Neuron (in vitro differentiated cells): ENCODE data around the gene SLCO4C1.

Experiments used
- H2AFZ ChIP-seq: one replicate; pipeline ENCODE4 v1.6.1; 2013; ENCODE audit warnings: low read depth, mild to moderate bottlenecking, inconsistent platforms, low read length, moderate library complexity
- H3K27me3 ChIP-seq: one replicate; pipeline ENCODE4 v1.6.1; 2013; ENCODE audit warnings: low read length; ENCODE audit not compliant: insufficient read depth
- H3K36me3 ChIP-seq: one replicate; pipeline ENCODE4 v1.6.1; 2013; ENCODE audit warnings: low read length; ENCODE audit not compliant: insufficient read depth
- H3K4me1 ChIP-seq: one replicate; pipeline ENCODE4 v1.6.1; 2013; ENCODE audit warnings: low read length; ENCODE audit not compliant: insufficient read depth
- H3K4me3 ChIP-seq: 2 replicates; pipeline ENCODE4 v1.5.1; 2013; ENCODE audit warnings: mild to moderate bottlenecking, low read length, moderate library complexity
- H3K9me3 ChIP-seq: one replicate; pipeline ENCODE4 v1.6.1; 2013; ENCODE audit warnings: low read length

SLCO4C1 gene

DNA sequence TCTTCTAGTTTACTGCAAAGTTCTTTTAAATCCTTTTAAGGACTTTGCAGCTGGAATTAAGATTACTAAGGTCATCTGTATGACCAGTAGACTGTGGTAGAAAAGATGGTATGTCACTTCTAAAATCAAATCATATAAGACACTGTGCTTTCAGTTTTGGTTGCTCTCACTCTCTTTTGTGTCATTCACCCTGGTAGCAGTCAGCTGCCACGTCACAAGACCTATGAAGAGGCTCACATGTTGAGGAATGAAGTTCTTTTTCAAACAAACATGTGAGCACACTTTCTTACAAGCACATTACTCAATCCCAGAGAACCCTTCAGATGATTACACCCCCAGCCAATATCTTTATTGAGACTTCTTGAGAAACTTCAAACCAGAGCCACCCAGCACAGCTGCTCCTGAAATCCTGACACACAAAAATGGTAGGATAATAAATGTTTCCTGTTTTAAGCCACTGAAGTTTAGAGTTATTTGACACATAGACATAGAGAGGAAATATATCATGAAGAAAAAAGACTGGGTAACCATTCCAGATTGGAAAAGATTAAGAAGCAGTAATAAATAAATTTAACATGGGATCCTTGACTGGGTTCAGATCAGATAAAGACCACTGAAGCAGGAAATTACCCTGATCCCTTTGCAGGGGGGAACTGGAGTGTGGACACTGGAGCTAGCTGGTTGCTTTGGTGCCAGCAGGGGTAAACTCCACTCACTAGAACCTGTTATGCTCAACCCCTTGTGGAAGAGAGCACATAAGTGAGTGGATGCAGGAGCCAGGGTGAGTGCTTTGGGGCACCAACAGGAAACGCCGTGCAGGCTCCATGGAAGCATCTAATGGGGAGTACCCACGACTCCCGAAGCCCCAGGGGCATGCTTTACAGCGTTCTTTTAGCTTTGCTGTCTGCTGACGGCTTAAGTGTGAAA is 64.1 kb downstream of the SLCO4C1 start:
- no peaks in the 10 kb centered on the region for H3K36me3 ChIP-seq
- H3K27me3 ChIP-seq, result no peaks in the 10 kb centered on the region
- H3K9me3 ChIP-seq, result no peaks in the 10 kb centered on the region
- no peak overlapping the region for H2AFZ ChIP-seq
- H3K4me3 ChIP-seq, result no peak overlapping the region
- no peaks in the 10 kb centered on the region for H3K4me1 ChIP-seq

- Histone ChIP-seq H3K4me3 (no peak overlapping the region), H2AFZ (no peak overlapping the region), H3K36me3 (no peaks in the 10 kb centered on the region), H3K27me3 (no peaks in the 10 kb centered on the region), H3K4me1 (no peaks in the 10 kb centered on the region), H3K9me3 (no peaks in the 10 kb centered on the region)
These were observed 66.4 kb downstream of the SLCO4C1 start for GRCh38 chr5:102229685-102230084.

- H3K4me1 ChIP-seq, result no peaks in the 10 kb centered on the region
- no peaks in the 10 kb centered on the region for H3K27me3 ChIP-seq
- H2AFZ ChIP-seq, result no peak overlapping the region
These were observed 69.8 kb downstream of the SLCO4C1 start for GRCh38 chr5:102226321-102226720.

GRCh38 chr5:102223542-102224477 is 72.3 kb downstream of the SLCO4C1 start:
- no peaks in the 10 kb centered on the region for H3K36me3 ChIP-seq
- no peak overlapping the region for H2AFZ ChIP-seq
- no peaks in the 10 kb centered on the region for H3K27me3 ChIP-seq
- no peaks in the 10 kb centered on the region for H3K9me3 ChIP-seq
- no peak overlapping the region for H3K4me3 ChIP-seq
- no peaks in the 10 kb centered on the region for H3K4me1 ChIP-seq

More at GRCh38 chr5:102226321-102226720, 69.8 kb downstream of the SLCO4C1 start:
- Histone ChIP-seq H3K9me3 (no peaks in the 10 kb centered on the region), H3K36me3 (no peaks in the 10 kb centered on the region), H3K4me3 (no peak overlapping the region)

DNA sequence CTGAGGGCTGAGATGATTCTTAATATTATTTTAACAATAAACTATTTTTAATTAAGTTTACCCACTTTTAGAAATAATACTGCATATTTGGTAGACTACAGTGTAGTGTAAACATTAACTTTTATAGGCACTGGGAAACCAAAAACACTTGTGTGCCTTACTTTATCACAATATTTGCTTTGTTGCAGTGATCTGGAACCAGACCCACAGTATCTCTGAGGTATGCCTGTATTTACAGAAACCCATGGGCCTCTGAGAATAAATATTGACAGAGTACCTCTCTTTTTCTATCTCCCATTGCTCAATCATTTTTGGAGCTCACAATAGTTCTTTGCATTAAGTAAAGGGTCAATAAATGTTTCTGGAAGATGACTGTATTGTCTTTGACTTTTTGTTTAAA is 73.3 kb downstream of the SLCO4C1 start:
- H3K36me3 ChIP-seq, result no peaks in the 10 kb centered on the region
- no peaks in the 10 kb centered on the region for H3K4me1 ChIP-seq
- H3K27me3 ChIP-seq, result no peaks in the 10 kb centered on the region
- no peak overlapping the region for H3K4me3 ChIP-seq
- H3K9me3 ChIP-seq, result no peaks in the 10 kb centered on the region
- no peak overlapping the region for H2AFZ ChIP-seq

DNA sequence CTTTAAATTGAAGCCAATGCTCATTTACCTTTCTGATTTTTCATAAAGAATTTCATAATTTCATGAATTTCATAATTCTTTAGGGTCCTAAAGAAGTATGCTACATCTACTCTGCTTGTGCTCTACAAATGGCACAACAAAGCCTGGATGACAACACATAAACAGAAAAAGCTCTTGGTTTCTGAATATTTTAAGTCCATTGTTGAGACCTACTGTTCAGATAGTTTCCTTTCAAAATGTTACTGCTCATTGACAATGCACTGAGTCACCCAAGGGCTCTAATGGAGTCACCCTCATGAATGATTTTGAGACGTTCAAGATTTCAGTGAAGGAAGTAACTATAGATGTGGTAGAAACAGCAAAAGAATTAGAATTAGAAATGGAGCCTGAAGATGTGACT is 74.1 kb downstream of the SLCO4C1 start:
- Histone ChIP-seq H3K4me3 (no peak overlapping the region), H3K27me3 (no peaks in the 10 kb centered on the region)

DNA sequence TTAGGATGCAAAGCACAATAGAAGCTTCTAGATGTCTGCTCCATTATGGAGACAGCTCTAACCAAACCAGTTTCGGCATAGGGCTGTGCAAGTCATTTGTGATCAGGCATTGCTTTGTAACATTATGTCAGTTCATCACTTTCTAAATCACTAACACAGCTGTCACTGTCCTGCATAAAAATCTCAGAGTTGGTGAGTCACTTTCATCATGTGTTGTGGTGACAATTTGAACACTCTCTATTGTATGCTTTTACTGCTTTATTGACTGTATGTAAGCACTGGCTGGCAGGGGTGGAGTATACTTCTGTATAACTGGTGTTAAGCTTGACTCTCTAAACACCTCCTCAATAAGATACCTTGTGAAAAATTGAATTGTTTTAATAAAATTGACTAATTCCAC is 77.9 kb downstream of the SLCO4C1 start:
- Histone ChIP-seq H3K4me1 (no peaks in the 10 kb centered on the region), H3K36me3 (no peaks in the 10 kb centered on the region), H3K9me3 (no peaks in the 10 kb centered on the region), H2AFZ (no peak overlapping the region), H3K4me3 (no peak overlapping the region), H3K27me3 (no peaks in the 10 kb centered on the region)

More for the DNA sequence above, 74.1 kb downstream of the SLCO4C1 start:
- H3K4me1 ChIP-seq, result no peaks in the 10 kb centered on the region
- H3K9me3 ChIP-seq, result no peaks in the 10 kb centered on the region
- H3K36me3 ChIP-seq, result no peaks in the 10 kb centered on the region
- H2AFZ ChIP-seq, result no peak overlapping the region

- Histone ChIP-seq H3K27me3 (no peaks in the 10 kb centered on the region), H3K36me3 (no peaks in the 10 kb centered on the region), H3K4me1 (no peaks in the 10 kb centered on the region), H2AFZ (no peak overlapping the region), H3K4me3 (no peak overlapping the region), H3K9me3 (no peaks in the 10 kb centered on the region)
These were observed 79.4 kb downstream of the SLCO4C1 start for GRCh38 chr5:102216678-102217077.

DNA sequence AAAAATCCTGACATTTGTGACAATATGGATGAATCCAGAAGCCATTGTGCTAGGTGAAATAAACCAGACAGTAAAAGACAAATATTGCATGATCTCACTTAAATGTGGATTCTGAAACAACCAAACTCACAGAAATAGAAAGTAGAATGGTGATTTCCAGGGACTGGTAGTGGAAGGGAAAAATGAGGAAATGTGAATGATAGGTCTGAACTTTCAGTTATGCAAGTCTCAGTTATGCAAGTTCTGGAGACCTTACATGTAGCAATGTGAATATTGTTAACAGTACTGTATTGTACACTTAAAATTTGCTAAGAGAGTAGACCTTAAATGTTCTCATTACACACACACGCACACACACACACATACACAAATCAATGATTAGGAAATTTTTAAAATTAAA is 84.9 kb downstream of the SLCO4C1 start:
- no peaks in the 10 kb centered on the region for H3K4me1 ChIP-seq

DNA sequence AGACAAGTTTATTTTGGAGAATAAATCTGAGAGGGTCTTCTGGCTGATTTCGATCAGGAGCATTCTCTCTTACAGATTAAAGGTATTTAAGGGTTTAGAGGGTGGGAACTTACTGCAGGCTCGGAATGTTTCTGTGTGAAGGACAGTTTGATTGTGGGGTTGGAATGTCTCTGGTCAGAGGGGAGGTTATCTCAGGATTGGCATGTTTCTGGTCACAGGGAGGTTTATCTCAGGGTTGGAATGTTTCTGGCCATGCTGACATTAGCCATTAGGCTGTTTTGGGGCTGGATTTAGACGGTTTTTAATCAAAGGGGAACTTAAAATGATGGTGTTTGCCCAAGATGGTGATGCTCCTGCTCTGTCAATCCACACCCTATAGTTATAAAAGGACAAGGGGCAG is 95.2 kb downstream of the SLCO4C1 start:
- H3K4me3 ChIP-seq, result no peak overlapping the region
- H3K4me1 ChIP-seq, result no peaks in the 10 kb centered on the region
- H3K27me3 ChIP-seq, result no peaks in the 10 kb centered on the region
- H3K9me3 ChIP-seq, result no peaks in the 10 kb centered on the region
- no peak overlapping the region for H2AFZ ChIP-seq
- H3K36me3 ChIP-seq, result no peaks in the 10 kb centered on the region

More for the DNA sequence above, 84.9 kb downstream of the SLCO4C1 start:
- H3K36me3 ChIP-seq, result no peaks in the 10 kb centered on the region
- H3K4me3 ChIP-seq, result no peak overlapping the region
- no peaks in the 10 kb centered on the region for H3K27me3 ChIP-seq
- no peaks in the 10 kb centered on the region for H3K9me3 ChIP-seq
- H2AFZ ChIP-seq, result no peak overlapping the region

DNA sequence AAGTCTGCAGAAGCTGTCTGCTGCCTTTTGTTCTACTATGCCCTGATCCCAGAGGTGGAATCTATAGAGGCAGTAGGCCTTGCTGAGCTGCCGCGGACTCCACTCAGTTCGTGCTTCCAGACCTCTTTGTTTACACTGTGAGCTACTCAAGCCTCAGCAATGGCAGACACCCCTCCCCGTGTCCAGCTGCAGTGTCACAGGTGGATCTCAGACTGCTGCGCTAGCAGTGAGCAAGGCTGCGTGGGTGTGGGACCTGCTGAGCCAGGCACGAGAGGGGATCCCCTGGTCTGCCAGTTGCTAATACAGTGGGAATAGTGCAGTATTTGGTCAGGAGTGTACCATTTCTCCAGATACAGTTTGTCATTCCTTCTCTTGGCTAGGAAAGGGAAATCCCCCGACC is 99.6 kb downstream of the SLCO4C1 start:
- Histone ChIP-seq H3K27me3 (no peaks in the 10 kb centered on the region), H3K36me3 (no peaks in the 10 kb centered on the region), H2AFZ (no peak overlapping the region), H3K9me3 (no peaks in the 10 kb centered on the region), H3K4me1 (no peaks in the 10 kb centered on the region), H3K4me3 (no peak overlapping the region)
